ENCODE data around the gene TREML4. TPM values are rescaled to one million over a fixed set of nuclear protein-coding genes. Genes with fewer than 3 reads are reported as not detected.

The TREML4 gene
- polyA plus RNA-seq, 2 donors: not detected

- no peaks in the 10 kb centered on the region for H3K36me3 ChIP-seq (ENCODE audit: control insufficient read depth in 2 of 2, insufficient read depth in 2 of 2, low read length in 1 of 2)
- H3K27me3 ChIP-seq (ENCODE audit: control insufficient read depth in 1 of 2, insufficient read depth in 2 of 2, low read length in 2 of 2): no peaks in the 10 kb centered on the region
- peaks cover 0 to 2% of the 10 kb centered on the region in 2 donors for H3K4me1 ChIP-seq (ENCODE audit: control insufficient read depth in 2 of 2, insufficient read depth in 2 of 2, low read length in 1 of 2)
- 79 to 80% methylated on average over 3 of the region's 3 CpGs for WGBS, 2 donors
- H3K9me3 ChIP-seq (ENCODE audit: control insufficient read depth in 2 of 2, insufficient read depth in 1 of 2, low read depth in 1 of 2, low read length in 1 of 2): peaks cover 4 to 7% of the 10 kb centered on the region in 2 donors
- H3K27ac ChIP-seq (ENCODE audit: low read depth in 2 of 2, low read length in 1 of 2): no peak overlapping the region
- no peak overlapping the region for H3K4me3 ChIP-seq (ENCODE audit: low read depth in 1 of 2, low read length in 2 of 2)
These were observed 37.4 kb upstream of the TREML4 start for GRCh38 chr6:41190791-41191190.

- Histone ChIP-seq H3K27me3 (ENCODE audit: control insufficient read depth in 1 of 2, insufficient read depth in 2 of 2, low read length in 2 of 2) (no peaks in the 10 kb centered on the region), H3K27ac (ENCODE audit: low read depth in 2 of 2, low read length in 1 of 2) (no peak overlapping the region), H3K36me3 (ENCODE audit: control insufficient read depth in 2 of 2, insufficient read depth in 2 of 2, low read length in 1 of 2) (no peaks in the 10 kb centered on the region), H3K9me3 (ENCODE audit: control insufficient read depth in 2 of 2, insufficient read depth in 1 of 2, low read depth in 1 of 2, low read length in 1 of 2) (peaks cover 4 to 7% of the 10 kb centered on the region in 2 donors), H3K4me1 (ENCODE audit: control insufficient read depth in 2 of 2, insufficient read depth in 2 of 2, low read length in 1 of 2) (peaks cover 0 to 2% of the 10 kb centered on the region in 2 donors), H3K4me3 (ENCODE audit: low read depth in 1 of 2, low read length in 2 of 2) (no peak overlapping the region)
- 18 to 23% methylated on average over 6 of the region's 6 CpGs for WGBS, 2 donors
These were observed 36.6 kb upstream of the TREML4 start for GRCh38 chr6:41191569-41191968.

- no peak overlapping the region for H3K27ac ChIP-seq (ENCODE audit: low read depth in 2 of 2, low read length in 1 of 2)
- peaks cover 0 to 2% of the 10 kb centered on the region in 2 donors for H3K4me1 ChIP-seq (ENCODE audit: control insufficient read depth in 2 of 2, insufficient read depth in 2 of 2, low read length in 1 of 2)
- H3K4me3 ChIP-seq (ENCODE audit: low read depth in 1 of 2, low read length in 2 of 2): no peak overlapping the region
- no peaks in the 10 kb centered on the region for H3K36me3 ChIP-seq (ENCODE audit: control insufficient read depth in 2 of 2, insufficient read depth in 2 of 2, low read length in 1 of 2)
- no peaks in the 10 kb centered on the region for H3K27me3 ChIP-seq (ENCODE audit: control insufficient read depth in 1 of 2, insufficient read depth in 2 of 2, low read length in 2 of 2)
- WGBS, 2 donors: 73% methylated on average over 5 of the region's 5 CpGs
- H3K9me3 ChIP-seq (ENCODE audit: control insufficient read depth in 2 of 2, insufficient read depth in 1 of 2, low read depth in 1 of 2, low read length in 1 of 2): peaks cover 4 to 7% of the 10 kb centered on the region in 2 donors
These were observed 34.9 kb upstream of the TREML4 start for GRCh38 chr6:41193171-41193734.

- Histone ChIP-seq H3K36me3 (ENCODE audit: control insufficient read depth in 2 of 2, insufficient read depth in 2 of 2, low read length in 1 of 2) (no peaks in the 10 kb centered on the region), H3K4me3 (ENCODE audit: low read depth in 1 of 2, low read length in 2 of 2) (no peak overlapping the region), H3K9me3 (ENCODE audit: control insufficient read depth in 2 of 2, insufficient read depth in 1 of 2, low read depth in 1 of 2, low read length in 1 of 2) (peaks cover 3 to 4% of the 10 kb centered on the region in 2 donors), H3K27me3 (ENCODE audit: control insufficient read depth in 1 of 2, insufficient read depth in 2 of 2, low read length in 2 of 2) (no peaks in the 10 kb centered on the region), H3K27ac (ENCODE audit: low read depth in 2 of 2, low read length in 1 of 2) (no peak overlapping the region), H3K4me1 (ENCODE audit: control insufficient read depth in 2 of 2, insufficient read depth in 2 of 2, low read length in 1 of 2) (peaks cover 0 to 2% of the 10 kb centered on the region in 2 donors)
- WGBS, 2 donors: 51 to 56% methylated on average over 5 of the region's 5 CpGs
These were observed 34.3 kb upstream of the TREML4 start for GRCh38 chr6:41193884-41194283.

GRCh38 chr6:41194386-41194785 lies 33.8 kb upstream of the TREML4 start:
- Histone ChIP-seq H3K4me1 (ENCODE audit: control insufficient read depth in 2 of 2, insufficient read depth in 2 of 2, low read length in 1 of 2) (peaks cover 0 to 2% of the 10 kb centered on the region in 2 donors), H3K27ac (ENCODE audit: low read depth in 2 of 2, low read length in 1 of 2) (no peak overlapping the region), H3K4me3 (ENCODE audit: low read depth in 1 of 2, low read length in 2 of 2) (no peak overlapping the region), H3K9me3 (ENCODE audit: control insufficient read depth in 2 of 2, insufficient read depth in 1 of 2, low read depth in 1 of 2, low read length in 1 of 2) (peaks cover 3 to 4% of the 10 kb centered on the region in 2 donors), H3K36me3 (ENCODE audit: control insufficient read depth in 2 of 2, insufficient read depth in 2 of 2, low read length in 1 of 2) (no peaks in the 10 kb centered on the region), H3K27me3 (ENCODE audit: control insufficient read depth in 1 of 2, insufficient read depth in 2 of 2, low read length in 2 of 2) (no peaks in the 10 kb centered on the region)
- WGBS, 2 donors: 93 to 95% methylated on average over 3 of the region's 3 CpGs

GRCh38 chr6:41197234-41197633 lies 30.9 kb upstream of the TREML4 start:
- Histone ChIP-seq H3K4me1 (ENCODE audit: control insufficient read depth in 2 of 2, insufficient read depth in 2 of 2, low read length in 1 of 2) (no peaks in the 10 kb centered on the region), H3K36me3 (ENCODE audit: control insufficient read depth in 2 of 2, insufficient read depth in 2 of 2, low read length in 1 of 2) (no peaks in the 10 kb centered on the region), H3K4me3 (ENCODE audit: low read depth in 1 of 2, low read length in 2 of 2) (no peak overlapping the region), H3K27ac (ENCODE audit: low read depth in 2 of 2, low read length in 1 of 2) (no peak overlapping the region), H3K9me3 (ENCODE audit: control insufficient read depth in 2 of 2, insufficient read depth in 1 of 2, low read depth in 1 of 2, low read length in 1 of 2) (peaks cover 0 to 4% of the 10 kb centered on the region in 2 donors), H3K27me3 (ENCODE audit: control insufficient read depth in 1 of 2, insufficient read depth in 2 of 2, low read length in 2 of 2) (no peaks in the 10 kb centered on the region)
- 91 to 95% methylated on average over 3 of the region's 3 CpGs for WGBS, 2 donors

GRCh38 chr6:41199552-41200246 lies 28.4 kb upstream of the TREML4 start:
- H3K27ac ChIP-seq (ENCODE audit: low read depth in 2 of 2, low read length in 1 of 2): no peak overlapping the region

GRCh38 chr6:41200296-41200900 lies 27.8 kb upstream of the TREML4 start:
- peaks cover 0 to 4% of the 10 kb centered on the region in 2 donors for H3K9me3 ChIP-seq (ENCODE audit: control insufficient read depth in 2 of 2, insufficient read depth in 1 of 2, low read depth in 1 of 2, low read length in 1 of 2)
- H3K27me3 ChIP-seq (ENCODE audit: control insufficient read depth in 1 of 2, insufficient read depth in 2 of 2, low read length in 2 of 2): no peaks in the 10 kb centered on the region
- peaks cover 0 to 3% of the 10 kb centered on the region in 2 donors for H3K4me1 ChIP-seq (ENCODE audit: control insufficient read depth in 2 of 2, insufficient read depth in 2 of 2, low read length in 1 of 2)
- H3K27ac ChIP-seq (ENCODE audit: low read depth in 2 of 2, low read length in 1 of 2): peak overlapping the region; percentile 14 to 34
- H3K36me3 ChIP-seq (ENCODE audit: control insufficient read depth in 2 of 2, insufficient read depth in 2 of 2, low read length in 1 of 2): no peaks in the 10 kb centered on the region
- no peak overlapping the region for H3K4me3 ChIP-seq (ENCODE audit: low read depth in 1 of 2, low read length in 2 of 2)
- 76 to 77% methylated on average over 2 of the region's 2 CpGs for WGBS, 2 donors

More at GRCh38 chr6:41199552-41200246, 28.4 kb upstream of the TREML4 start:
- 77 to 96% methylated on average over 1 of the region's 1 CpG for WGBS, 2 donors
- H3K36me3 ChIP-seq (ENCODE audit: control insufficient read depth in 2 of 2, insufficient read depth in 2 of 2, low read length in 1 of 2): no peaks in the 10 kb centered on the region
- H3K4me3 ChIP-seq (ENCODE audit: low read depth in 1 of 2, low read length in 2 of 2): no peak overlapping the region
- peaks cover 0 to 4% of the 10 kb centered on the region in 2 donors for H3K9me3 ChIP-seq (ENCODE audit: control insufficient read depth in 2 of 2, insufficient read depth in 1 of 2, low read depth in 1 of 2, low read length in 1 of 2)
- no peaks in the 10 kb centered on the region for H3K27me3 ChIP-seq (ENCODE audit: control insufficient read depth in 1 of 2, insufficient read depth in 2 of 2, low read length in 2 of 2)
- H3K4me1 ChIP-seq (ENCODE audit: control insufficient read depth in 2 of 2, insufficient read depth in 2 of 2, low read length in 1 of 2): peaks cover 0 to 3% of the 10 kb centered on the region in 2 donors

GRCh38 chr6:41200901-41201763 lies 27.0 kb upstream of the TREML4 start, which contains the start of gene TREML2:
Gene TREML2 (minus strand): TSS chr6:41201149. CDS start chr6:41201008, 141 bp downstream.
- 59 to 71% methylated on average over 12 of the region's 12 CpGs for WGBS, 2 donors
- Histone ChIP-seq H3K27me3 (ENCODE audit: control insufficient read depth in 1 of 2, insufficient read depth in 2 of 2, low read length in 2 of 2) (no peaks in the 10 kb centered on the region), H3K27ac (ENCODE audit: low read depth in 2 of 2, low read length in 1 of 2) (peak within 1 kb of the TSS; percentile 14 to 34)

More at GRCh38 chr6:41200901-41201763, 27.0 kb upstream of the TREML4 start, which contains the start of gene TREML2:
- H3K4me3 ChIP-seq (ENCODE audit: low read depth in 1 of 2, low read length in 2 of 2): no peak within 1 kb of the TSS
- no peaks in the 10 kb centered on the region for H3K36me3 ChIP-seq (ENCODE audit: control insufficient read depth in 2 of 2, insufficient read depth in 2 of 2, low read length in 1 of 2)
- H3K9me3 ChIP-seq (ENCODE audit: control insufficient read depth in 2 of 2, insufficient read depth in 1 of 2, low read depth in 1 of 2, low read length in 1 of 2): peaks cover 0 to 4% of the 10 kb centered on the region in 2 donors
- H3K4me1 ChIP-seq (ENCODE audit: control insufficient read depth in 2 of 2, insufficient read depth in 2 of 2, low read length in 1 of 2): peaks cover 0 to 3% of the 10 kb centered on the region in 2 donors
